ENCODE results near the gene ZNF442.
"Not testable (repeated sequence)": the region's sequence is repeated elsewhere in the genome, so short reads cannot be mapped to it uniquely, and the experiment has no call there.

The ZNF442 gene

GRCh38 chr19:12314553-12314952, 50.9 kb downstream of the ZNF442 start:
- H3K4me3 ChIP-seq (ENCODE audit: low read depth in 1 of 2, low read length in 2 of 2) = no peak overlapping the region
- no peak overlapping the region for H3K27ac ChIP-seq (ENCODE audit: low read depth, low read length)
- no peak overlapping the region for H3K9ac ChIP-seq (ENCODE audit: low read length)
- no peaks in the 10 kb centered on the region for H3K9me3 ChIP-seq (ENCODE audit: low read length)
- H3K4me1 ChIP-seq (ENCODE audit: insufficient read depth, low read length) = no peaks in the 10 kb centered on the region
- H3K36me3 ChIP-seq (ENCODE audit: insufficient read depth, low read length) = peaks cover 14% of the 10 kb centered on the region
- H3K27me3 ChIP-seq (ENCODE audit: control insufficient read depth in 1 of 2, insufficient read depth in 2 of 2, low read length in 2 of 2) = no peaks in the 10 kb centered on the region

- H3K4me3 ChIP-seq (ENCODE audit: low read depth in 1 of 2, low read length in 2 of 2); H3K27me3 ChIP-seq (ENCODE audit: control insufficient read depth in 1 of 2, insufficient read depth in 2 of 2, low read length in 2 of 2); H3K9ac ChIP-seq (ENCODE audit: low read length); H3K4me1 ChIP-seq (ENCODE audit: insufficient read depth, low read length); H3K36me3 ChIP-seq (ENCODE audit: insufficient read depth, low read length); H3K27ac ChIP-seq (ENCODE audit: low read depth, low read length); H3K9me3 ChIP-seq (ENCODE audit: low read length): not testable (repeated sequence)
Observed at GRCh38 chr19:12308891-12309290, 56.6 kb downstream of the ZNF442 start.

Measured in muscle layer of colon (tissue), 2 donors.